ENCODE data around the gene CDC42SE1.
A peak's percentile ranks its signal among the peaks of the same experiment; 100 is the strongest.

CDC42SE1 gene

GRCh38 chr1:151058692-151059091, 730 bp downstream of the CDC42SE1 start:
- 0 out of 2 replicates have a peak, but pooled peaks cover 3% of the 10 kb centered on the region for H3F3A ChIP-seq (ENCODE audit: insufficient read depth, low read length)
- no peaks in the 10 kb centered on the region for H3K9me2 ChIP-seq (ENCODE audit: low read depth, low read length)
- H3K4me1 ChIP-seq (ENCODE audit: insufficient read depth, low read length, severe bottlenecking), result peaks cover 46% of the 10 kb centered on the region
- H3K4me3 ChIP-seq (ENCODE audit: low read depth, low read length, poor library complexity, severe bottlenecking), result peak overlapping the region; percentile 81
- H2AFZ ChIP-seq (ENCODE audit: low read length), result no peak overlapping the region
- H3K9ac ChIP-seq (ENCODE audit: low read length), result peak overlapping the region; percentile 86
- H3K36me3 ChIP-seq (ENCODE audit: insufficient read depth, low read length), result peaks cover 33% of the 10 kb centered on the region
- TF ChIP-seq CTCF (IDR thresholded peaks at IDR 0.05; ENCODE audit: low read length) (no peak), EZH2 (IDR thresholded peaks at IDR 0.05; ENCODE audit: borderline replicate concordance, low read length) (no peak)
- peaks cover 19% of the 10 kb centered on the region; the same call in 1 of the 2 replicates for H3K79me2 ChIP-seq (ENCODE audit: insufficient read depth, low read length)
- H3K27ac ChIP-seq (ENCODE audit: low read depth, low read length, poor library complexity, severe bottlenecking), result peak overlapping the region; percentile 45
- H3K9me3 ChIP-seq (ENCODE audit: low read length), result no peaks in the 10 kb centered on the region
- no peaks in the 10 kb centered on the region for H4K20me1 ChIP-seq (ENCODE audit: insufficient read depth, low read length)
- peak overlapping the region; percentile 96 for H3K4me2 ChIP-seq (ENCODE audit: low read length)
- H3K27me3 ChIP-seq (ENCODE audit: insufficient read depth, low read length), result no peaks in the 10 kb centered on the region

- H3K27me3 ChIP-seq (ENCODE audit: insufficient read depth, low read length), result no peaks in the 10 kb centered on the region
- peak overlapping the region; percentile 7; the same call in 1 of the 2 replicates for H3K4me2 ChIP-seq (ENCODE audit: low read length)
- H3K9me3 ChIP-seq (ENCODE audit: low read length), result no peaks in the 10 kb centered on the region
- H2AFZ ChIP-seq (ENCODE audit: low read length), result no peak overlapping the region
- H4K20me1 ChIP-seq (ENCODE audit: insufficient read depth, low read length), result no peaks in the 10 kb centered on the region
- no peaks in the 10 kb centered on the region for H3K9me2 ChIP-seq (ENCODE audit: low read depth, low read length)
- peaks cover 57% of the 10 kb centered on the region for H3K36me3 ChIP-seq (ENCODE audit: insufficient read depth, low read length)
- H3K4me3 ChIP-seq (ENCODE audit: low read depth, low read length, poor library complexity, severe bottlenecking), result no peak overlapping the region
- no peak overlapping the region for H3K27ac ChIP-seq (ENCODE audit: low read depth, low read length, poor library complexity, severe bottlenecking)
- H3K9ac ChIP-seq (ENCODE audit: low read length), result no peak overlapping the region; the same call in 1 of the 2 replicates
- peaks cover 19% of the 10 kb centered on the region; the same call in 1 of the 2 replicates for H3K79me2 ChIP-seq (ENCODE audit: insufficient read depth, low read length)
- TF ChIP-seq CTCF (IDR thresholded peaks at IDR 0.05; ENCODE audit: low read length), result no peak
- H3K4me1 ChIP-seq (ENCODE audit: insufficient read depth, low read length, severe bottlenecking), result peaks cover 39% of the 10 kb centered on the region
- peaks cover 3% of the 10 kb centered on the region; the same call in 1 of the 2 replicates for H3F3A ChIP-seq (ENCODE audit: insufficient read depth, low read length)
These were observed 3.3 kb downstream of the CDC42SE1 start for GRCh38 chr1:151056149-151056548.

DNA sequence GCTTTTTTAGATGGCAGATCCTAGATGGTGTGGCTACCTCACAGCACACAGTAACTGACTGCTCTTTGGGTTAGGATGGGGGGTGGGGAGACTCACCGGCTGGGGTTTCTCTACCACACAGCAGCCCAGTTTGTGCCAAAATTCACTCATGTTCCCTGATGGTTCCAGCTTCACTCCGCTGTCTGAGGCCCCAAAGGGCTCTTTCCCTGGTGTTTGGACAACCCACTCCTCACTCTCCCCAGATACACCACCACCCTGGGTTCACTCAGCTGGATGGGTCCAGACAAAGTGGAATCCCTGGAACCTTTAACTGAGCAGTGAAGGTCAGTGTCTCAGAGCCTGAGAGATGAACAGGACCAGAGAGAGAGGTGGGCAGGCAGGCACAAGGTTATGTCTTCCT, 3.8 kb downstream of the CDC42SE1 start:
- no peak overlapping the region for H3K9ac ChIP-seq (ENCODE audit: low read length)
- no peaks in the 10 kb centered on the region for H3K27me3 ChIP-seq (ENCODE audit: insufficient read depth, low read length)
- H3K9me3 ChIP-seq (ENCODE audit: low read length), result no peaks in the 10 kb centered on the region
- H3K4me1 ChIP-seq (ENCODE audit: insufficient read depth, low read length, severe bottlenecking), result peaks cover 33% of the 10 kb centered on the region
- H3K36me3 ChIP-seq (ENCODE audit: insufficient read depth, low read length), result peaks cover 62% of the 10 kb centered on the region
- no peak overlapping the region for H3K27ac ChIP-seq (ENCODE audit: low read depth, low read length, poor library complexity, severe bottlenecking)
- H3K4me2 ChIP-seq (ENCODE audit: low read length), result no peak overlapping the region
- TF ChIP-seq CTCF (IDR thresholded peaks at IDR 0.05; ENCODE audit: low read length), result no peak
- TF ChIP-seq EZH2 (IDR thresholded peaks at IDR 0.05; ENCODE audit: borderline replicate concordance, low read length), result no peak
- H3K79me2 ChIP-seq (ENCODE audit: insufficient read depth, low read length), result peaks cover 19% of the 10 kb centered on the region; the same call in 1 of the 2 replicates
- H3F3A ChIP-seq (ENCODE audit: insufficient read depth, low read length), result peaks cover 6% of the 10 kb centered on the region; the same call in 1 of the 2 replicates
- H3K4me3 ChIP-seq (ENCODE audit: low read depth, low read length, poor library complexity, severe bottlenecking), result no peak overlapping the region
- H3K9me2 ChIP-seq (ENCODE audit: low read depth, low read length), result no peaks in the 10 kb centered on the region
- no peak overlapping the region for H2AFZ ChIP-seq (ENCODE audit: low read length)
- no peaks in the 10 kb centered on the region for H4K20me1 ChIP-seq (ENCODE audit: insufficient read depth, low read length)
